CD4-positive, alpha-beta T cell treated with Interleukin-15 for 4 hours (primary cell): ENCODE results near the gene PRKAR1B.

ENCODE experiments used
- DNase-seq: peaks from one replicate; pipeline ENCODE4 v3.0.0-alpha.2; 2020; ENCODE audit warnings: low spot score

Gene PRKAR1B

DNA sequence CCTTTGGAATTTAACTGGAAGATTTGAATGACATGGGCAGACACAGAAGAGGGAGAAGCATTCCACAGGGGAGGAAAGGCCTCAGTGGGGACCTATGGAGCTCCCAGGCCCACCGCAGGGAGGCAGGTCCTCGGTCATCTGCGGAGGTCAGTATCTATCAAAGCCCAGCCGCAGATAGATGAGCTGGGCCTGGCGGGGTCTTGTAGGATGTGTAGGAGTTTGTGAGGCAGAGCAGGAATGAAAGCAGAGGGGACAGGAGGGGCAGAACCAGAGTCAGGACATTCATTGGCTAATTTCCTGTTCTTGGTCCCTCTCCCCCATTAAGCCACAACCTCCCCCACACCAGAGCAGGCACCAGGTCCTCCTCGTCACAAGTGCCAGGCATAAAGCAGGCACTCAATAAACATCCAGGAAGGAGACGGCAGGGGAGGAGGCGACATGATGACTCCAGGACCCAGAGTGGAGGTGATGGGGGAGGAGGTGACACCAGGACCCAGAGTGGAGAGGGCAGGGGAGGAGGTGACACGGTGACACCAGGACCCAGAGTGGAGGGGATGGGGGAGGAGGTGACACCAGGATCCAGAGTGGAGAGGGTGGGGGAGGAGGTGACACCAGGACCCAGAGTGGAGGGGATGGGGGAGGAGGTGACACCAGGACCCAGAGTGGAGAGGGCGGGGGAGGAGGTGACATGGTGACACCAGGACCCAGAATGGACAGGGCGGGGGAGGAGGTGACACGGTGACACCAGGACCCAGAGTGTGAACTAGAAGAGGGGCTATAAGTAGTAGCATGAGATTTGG is 123.7 kb downstream of the PRKAR1B start:
- DNase-seq: peak; percentile 62

DNA sequence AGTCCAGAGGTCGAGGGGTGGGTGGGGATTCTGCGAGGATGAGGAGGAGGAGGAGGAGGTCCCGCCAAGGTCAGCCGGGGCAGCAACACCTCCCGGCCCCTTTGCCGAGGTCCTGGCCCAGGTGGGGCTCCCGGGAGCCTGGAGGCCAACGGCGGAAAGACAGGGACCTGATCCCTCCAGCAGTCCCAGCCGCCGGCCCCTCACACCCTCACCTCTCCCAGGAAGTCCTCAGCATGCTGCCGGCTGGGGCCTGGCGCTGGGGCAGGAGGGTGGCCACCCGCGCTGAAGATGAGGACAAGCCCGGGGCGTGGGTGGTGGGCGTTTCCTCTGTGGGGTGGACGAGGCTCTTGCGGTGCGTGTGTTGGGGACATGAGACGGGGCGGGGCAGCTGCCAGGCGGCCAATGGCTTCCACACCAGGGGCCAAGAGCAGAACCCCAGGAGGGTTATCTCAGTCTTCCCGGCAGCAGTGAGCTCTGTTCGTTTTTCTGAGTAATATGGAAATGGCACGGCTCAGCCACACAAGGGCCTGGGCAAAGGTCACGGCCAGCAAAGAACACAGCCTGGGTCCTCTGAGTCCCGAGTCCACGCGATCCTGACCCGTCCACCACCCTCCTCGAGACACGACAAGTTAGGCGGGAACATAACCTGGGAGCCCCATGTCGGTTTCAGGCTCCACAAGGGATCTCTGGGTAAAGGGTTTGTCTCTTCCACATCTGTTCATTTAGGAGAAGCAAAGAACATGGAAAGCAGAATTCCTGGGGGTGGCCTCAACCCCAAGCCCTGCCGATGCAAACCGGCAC is 124.5 kb downstream of the PRKAR1B start:
- no peak for DNase-seq

DNA sequence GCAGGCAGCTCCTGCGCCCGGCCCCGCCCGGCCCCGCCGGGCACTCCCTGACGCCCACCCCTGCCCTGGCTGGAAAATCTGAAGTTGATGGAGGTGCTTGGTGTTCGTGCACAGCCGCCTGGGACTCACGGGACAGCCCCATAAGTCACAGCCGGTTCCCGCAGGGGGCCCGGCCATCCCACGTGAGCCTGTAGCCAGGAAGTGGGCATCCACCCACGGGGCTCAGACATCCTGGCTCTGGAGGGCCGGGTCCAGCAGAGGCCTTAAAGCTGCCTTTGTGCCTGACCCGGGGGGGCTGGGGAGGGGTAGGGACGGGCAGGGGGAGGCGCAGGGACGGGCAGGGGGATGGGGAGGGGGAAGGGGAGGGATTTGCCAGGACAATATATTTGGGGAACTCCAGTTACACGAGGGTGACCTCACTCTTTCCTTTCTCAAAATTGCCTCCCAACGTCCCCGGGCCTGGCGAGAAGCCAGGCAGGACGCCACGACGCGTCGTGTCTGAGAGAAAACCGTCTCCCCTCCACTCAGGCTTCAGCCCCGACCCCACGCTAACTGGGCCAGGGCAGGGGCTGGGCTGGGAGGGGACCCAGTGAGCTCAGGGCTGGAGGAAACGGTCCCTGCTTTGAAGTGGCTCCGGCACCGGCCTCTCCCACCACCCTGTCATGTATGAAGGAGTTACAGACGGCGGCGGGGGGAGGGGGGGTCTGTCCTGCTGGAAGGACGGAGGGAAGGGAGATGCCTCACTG is 125.3 kb downstream of the PRKAR1B start:
- DNase-seq: peak; percentile 82

DNA sequence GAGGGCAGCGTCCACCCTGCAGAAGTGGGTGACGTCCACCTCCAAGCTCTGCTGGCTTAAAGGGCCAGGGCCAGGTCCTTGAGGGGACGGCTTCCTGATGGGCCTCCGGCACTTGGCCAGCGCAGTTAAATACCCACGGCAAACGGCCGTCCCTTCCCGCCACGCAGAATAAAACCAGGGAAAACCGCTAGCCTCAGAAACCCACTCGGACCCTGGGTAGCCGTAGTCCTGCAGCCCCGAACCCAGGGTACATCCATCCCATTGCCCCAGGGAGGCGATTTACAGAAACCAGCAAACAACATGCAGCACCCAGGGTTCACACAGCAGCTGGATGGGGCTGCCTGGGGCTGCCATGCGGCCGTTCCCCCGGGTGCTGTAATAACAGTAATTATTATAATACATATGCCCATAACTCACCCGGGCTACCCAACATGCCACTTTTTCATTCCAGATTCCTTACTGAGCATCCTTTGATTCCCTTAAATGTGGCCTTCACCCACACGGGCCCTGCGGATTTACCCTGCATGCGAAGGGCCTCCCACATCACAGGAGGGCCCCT is 126.0 kb downstream of the PRKAR1B start:
- DNase-seq: no peak

DNA sequence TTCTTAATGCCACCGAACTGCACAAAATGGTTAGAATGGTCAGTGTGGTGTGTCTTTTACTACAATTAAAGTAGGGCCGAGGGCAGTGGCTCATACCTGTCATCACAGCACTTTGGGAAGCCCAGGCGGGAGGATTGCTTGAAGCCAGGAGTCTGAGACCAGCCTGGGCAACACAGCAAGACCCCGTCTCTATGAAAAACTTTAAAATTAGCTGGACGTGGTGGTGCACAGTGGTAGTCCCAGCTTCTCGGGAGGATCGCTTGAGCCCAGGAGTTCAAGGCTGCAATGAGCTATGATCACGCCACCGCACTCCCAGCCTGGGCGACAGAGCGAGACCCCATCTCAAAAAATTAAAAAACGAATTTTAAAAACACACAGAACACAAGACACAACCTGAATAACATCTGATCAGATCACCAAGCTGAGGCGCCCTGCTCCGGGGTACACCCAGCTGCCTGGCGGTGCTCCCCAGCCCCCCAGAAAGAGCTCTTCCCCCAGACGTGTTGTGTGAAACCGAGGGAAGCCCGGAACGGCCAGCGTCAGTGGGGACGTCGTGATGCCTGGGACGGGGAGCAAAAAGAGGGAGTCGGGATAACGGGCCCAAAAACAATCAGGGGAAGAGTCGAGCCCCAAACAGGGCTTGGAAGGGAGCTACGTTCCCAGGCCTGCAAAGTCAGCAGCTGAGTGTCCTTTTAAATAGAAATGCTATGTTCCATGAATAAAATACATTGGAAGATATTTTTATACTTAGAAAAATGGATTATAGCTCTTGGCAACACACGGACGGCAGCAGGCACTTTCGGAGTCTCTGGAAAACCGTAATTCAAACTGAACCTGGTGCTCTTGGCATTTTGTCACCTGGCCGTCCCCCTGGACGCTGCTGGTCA is 126.7 kb downstream of the PRKAR1B start:
- DNase-seq: no peak

DNA sequence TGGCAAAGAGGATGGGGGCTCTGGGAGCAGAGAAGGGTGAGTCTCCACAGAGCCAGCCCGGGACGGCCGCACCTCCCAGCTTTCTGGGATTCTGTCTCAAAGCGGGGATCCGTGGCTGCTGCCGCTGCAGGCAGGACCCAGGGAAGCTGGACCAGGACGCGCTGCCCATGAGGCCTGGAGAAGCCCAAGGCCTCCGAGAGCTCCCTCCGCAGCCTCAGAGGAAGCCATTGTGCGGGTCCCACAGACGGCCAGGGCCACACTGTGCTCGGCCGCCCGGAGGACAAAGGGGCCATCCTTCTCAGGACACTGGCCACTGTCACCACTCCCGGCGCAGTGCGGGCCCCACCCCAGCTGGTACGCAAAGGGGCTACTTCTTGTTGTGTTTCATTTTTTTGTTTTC is 128.2 kb downstream of the PRKAR1B start:
- no peak for DNase-seq

DNA sequence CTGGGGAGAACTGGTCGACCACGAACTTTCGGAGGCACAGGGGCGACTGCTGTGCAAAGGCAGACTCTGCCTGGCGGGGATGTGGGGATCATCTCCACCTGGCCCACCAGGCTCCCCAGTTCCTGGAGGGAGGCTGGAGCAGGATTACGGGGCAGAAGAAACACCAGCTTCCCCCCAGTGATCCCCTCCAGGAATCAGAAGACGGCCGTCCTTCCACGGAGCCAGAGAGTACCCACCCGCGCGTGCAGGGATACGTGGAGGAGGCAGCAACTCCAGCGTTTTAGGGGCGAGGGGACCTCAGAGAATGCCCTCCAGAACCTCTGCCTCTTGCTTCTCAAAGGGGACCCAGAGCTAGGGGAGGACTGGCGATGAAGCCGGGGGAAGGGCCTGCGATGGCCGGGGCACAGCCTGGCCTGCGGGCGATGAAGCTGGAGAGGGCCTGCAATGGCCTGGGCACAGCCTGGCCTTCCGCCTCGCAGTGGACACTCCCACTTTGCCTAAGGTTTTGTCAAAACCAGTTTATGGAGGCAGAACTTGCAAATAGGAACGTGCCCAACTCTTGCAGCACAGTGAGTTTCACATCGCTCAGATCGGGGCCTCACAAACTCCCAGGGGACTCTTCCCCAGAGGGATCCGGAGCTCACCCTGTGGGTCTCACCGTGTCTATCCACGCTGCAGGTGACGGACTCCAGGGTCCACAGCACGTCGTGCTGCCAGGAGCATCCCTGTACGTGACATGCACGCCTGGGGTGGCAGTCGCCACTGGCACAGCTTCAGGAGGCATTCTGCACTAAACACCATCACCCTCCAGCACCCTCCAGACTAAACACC is 129.5 kb downstream of the PRKAR1B start:
- no peak for DNase-seq

DNA sequence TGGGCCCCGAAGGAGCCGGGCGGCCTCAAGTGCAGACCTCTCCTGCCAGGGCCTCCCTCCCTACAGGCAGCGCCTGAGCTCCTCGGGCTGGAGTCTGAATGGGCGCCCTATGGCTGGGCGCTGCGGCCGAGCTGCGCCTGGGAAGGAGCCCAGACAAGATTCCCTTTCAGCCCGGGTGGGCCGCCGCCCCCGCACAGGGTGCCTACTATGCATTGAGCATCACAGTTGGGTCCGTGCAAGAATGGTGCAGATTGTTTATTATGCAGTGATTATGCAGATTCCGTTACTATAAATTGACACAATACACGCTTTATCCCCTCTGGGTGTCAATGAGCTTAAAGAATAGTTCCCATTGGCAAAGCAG is 130.3 kb downstream of the PRKAR1B start:
- DNase-seq: no peak

DNA sequence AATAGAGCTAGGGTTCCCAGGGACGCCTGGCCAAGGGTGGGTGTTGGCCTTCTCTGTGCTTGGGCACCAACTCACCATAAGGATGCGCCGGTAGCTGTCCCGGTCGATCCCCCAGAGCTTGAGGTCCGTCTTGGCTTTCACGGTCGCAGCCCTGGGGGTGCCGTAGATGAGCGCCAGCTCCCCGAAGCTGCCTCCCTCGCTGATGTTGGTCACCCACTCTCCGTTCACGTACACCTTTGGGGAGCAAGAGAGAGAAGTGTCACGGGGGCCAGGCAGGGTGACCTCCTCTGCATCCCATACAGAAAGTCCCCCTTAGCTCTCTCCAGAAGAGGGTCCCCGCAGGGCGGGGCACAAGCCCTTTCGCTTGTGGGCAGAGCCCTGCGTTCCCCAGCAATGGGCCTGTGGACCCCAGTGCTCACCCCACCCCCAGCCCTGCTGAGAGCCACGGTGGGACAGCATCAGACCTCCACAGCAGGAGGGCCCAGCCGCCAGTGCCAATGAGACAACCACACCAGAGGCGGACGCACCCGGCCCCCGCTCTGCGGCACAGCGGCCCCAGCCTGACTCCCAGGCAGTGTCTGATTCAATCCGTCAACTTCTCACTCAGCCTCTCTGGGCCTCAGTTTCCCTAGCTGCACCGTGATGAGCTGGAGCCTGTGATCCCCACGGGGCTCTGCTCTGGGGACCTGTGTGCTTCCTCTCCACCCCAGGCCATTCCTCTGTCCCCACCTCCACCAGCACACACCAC is 130.8 kb downstream of the PRKAR1B start:
- no peak for DNase-seq

DNA sequence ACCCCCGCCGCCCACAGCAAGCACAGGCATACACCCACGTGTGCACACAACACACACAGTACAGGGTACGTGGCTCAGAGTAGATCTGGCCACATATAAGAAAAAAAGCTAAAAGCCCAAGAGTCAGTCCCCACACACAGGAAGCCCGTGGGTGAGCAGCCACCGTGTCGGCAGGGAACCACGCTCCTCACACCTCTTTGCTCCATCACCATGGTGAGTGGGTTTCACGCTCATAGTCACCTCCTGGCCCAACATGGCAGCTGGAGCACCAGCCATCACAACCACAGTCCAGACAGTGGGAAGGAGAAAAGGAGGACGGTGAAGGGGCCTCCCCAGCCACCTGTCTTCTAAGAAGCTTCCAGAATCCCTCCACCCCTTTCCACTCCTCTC is 131.5 kb downstream of the PRKAR1B start:
- DNase-seq: no peak

DNA sequence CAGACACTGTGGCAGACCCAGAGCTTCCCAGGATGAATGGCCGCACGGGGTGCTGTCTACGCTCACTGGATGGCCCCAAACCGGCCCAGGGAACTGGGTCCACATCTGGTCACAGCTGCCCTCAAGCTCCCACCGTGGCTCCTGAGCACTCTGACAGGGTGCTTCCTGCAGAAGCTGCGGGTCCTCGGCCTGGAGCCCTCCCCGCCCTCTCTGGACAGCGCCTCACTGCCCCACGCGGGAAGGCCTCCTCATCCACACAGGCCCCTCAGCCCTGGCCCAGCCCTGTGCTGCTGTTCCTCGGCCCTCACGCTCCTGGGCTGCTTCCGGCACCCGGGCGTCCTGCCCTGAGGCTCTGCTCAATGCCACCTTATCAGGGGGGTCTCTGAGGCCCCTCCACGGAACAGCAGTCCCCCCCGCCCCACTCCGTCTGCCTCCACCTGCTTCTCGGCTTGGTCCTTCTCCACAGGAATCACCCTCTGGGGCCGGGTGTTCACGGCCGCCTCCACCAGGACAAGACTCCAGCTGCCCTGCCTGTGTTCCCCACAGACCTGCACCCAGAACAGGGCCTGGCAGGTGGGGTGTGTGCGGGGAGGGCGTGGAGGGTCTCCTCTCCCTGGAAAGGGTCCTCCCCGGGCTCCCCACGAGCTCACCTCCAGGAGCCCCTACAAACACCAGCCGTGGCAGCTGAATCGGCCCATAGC is 132.0 kb downstream of the PRKAR1B start:
- no peak for DNase-seq

DNA sequence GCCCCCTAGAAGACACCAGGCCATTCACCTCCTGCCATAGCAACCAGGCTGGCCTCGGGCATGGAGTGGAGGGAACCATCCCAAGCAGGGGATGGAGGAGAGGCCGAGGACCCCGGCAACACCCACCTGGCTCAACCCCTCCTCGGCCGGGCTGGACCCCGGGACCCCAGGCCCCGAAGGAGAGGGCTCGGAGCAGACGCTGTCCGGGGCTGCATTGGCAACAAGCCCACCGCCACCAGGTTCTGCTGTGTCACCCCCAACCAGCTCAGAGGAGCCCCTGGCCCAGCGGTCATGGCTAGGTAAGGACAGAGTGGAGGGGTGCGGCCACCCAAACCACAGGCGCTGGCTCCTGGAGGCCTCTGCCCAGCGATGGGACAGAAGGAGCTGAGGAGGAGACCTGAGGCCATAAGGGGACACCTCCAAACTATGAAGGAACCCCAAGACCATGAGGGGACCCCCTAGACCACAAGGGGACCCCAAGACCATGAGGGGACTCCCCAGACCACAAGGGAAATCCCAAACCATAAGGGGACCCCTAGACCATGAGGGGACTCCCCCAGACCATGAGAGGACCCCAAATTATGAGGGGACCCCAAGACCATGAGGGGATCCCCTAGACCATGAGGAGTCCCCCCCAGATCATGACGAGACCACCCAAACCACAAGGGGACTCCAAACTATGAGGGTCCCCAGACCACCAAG is 132.7 kb downstream of the PRKAR1B start:
- DNase-seq: no peak

DNA sequence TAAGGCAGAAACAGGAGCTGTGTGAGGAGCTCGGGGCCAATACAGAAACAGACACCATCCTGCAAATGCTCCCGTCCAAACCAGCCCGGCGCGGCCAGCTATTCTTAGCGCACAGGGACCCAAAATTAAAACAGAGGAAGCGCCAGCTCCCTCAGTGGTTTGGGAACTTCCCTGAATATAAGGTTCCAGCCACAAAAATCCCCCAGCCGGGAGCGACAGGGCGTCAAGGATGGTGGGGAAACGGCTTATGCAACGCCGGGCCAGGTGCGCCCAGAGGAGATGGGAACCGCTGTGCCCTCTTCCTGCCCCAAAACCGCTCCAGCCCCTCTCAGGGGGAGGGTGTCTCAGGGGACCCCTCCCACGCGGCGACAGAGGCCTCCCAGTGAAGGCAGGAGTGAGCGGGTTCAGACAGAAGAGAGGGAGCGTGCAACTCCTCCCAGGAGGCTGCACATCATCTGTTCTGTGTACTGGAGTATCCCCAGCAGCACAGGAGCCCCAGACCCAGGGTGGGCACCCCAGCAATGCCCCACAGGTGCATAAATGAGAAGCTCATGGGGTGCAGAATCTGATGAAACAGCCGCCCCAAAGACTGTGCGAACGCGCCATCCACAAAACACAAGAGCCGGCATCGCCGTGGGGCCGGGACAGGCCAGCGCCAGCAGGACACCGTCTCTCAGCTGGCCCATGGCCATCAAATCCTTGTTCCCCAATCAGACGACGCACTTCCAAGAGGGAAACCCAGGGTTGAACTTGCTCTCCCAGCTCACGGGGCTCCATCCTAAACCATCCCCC is 133.6 kb downstream of the PRKAR1B start:
- DNase-seq: no peak

DNA sequence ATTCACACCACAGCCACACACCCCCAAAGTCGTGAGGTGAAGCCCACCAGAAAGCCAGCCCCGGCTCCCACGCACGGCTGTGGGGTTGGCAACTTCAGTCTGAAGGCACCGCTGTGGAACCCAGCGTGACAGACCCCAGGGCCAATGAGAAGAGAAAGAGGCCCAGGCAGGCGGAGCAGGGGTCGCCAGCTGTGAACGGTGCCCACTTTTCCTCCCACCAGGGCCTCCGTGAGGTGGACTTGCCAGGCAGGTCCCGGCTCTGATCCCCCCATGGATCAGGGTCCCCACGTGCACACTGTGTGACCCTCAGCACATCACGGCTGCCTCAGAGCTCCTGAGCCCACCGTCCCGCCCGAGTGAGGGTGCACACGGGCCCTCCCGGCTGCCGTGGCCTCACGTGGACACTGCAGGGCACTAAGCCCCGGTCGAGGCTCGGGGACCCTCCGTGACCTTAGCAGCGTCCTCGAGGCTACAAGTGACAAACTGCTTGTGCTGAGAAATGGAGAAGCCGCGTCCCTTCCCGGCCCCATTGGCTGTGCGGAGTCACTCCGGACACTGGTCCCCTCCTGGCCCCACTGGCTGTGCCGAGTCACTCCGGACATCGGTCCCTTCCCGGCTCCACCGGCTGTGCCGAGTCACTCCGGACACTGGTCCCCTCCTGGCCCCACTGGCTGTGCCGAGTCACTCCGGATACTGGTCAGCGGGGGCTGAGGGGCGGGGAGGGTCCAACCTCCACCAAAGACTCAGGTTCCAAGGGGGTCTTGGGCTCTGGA is 135.0 kb downstream of the PRKAR1B start:
- DNase-seq: no peak

DNA sequence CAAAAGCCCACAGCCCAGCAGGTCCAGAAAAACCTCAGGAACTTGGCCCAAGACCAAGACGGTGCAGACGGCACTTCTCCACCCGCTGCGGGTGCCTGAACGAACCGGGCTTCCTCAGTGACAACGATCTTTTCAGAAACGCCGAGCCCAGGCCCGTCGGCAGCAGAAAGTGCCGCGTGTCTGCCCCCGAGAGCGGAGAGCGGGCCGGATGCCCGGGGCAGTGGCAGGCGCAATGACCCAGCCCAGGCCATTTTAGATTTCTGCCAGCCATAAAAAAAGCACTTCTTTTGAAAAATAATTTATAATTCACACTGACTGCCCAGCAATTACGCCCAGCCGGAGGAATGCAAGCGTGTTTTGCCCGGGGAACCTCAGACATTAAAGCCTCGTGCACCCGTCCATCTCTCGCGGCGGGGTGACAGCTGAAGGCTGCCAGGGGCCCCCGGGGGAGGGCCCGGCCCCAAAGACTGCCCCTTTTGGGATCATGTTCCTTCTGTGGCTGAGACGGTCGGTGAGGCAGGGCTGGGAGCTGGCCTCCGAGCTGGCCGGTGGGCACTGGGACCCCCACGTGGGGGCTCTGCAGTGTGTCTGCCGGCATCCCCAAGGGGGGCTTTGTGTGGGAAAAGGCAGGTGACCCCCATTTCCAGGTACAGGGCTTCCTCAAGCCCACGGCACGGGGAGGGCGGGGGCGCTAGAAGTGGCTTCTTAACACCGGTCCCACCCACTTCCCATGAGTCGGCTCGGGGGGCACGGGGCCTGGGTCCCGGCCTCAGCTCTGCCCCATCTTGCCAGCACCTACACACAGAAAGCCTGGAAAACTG is 136.1 kb downstream of the PRKAR1B start:
- no peak for DNase-seq
